ENCODE measurements around the gene ARAP2. TPM values are rescaled to one million over a fixed set of nuclear protein-coding genes. Genes with fewer than 3 reads are reported as not detected.
"Not testable (repeated sequence)": the region's sequence is repeated elsewhere in the genome, so short reads cannot be mapped to it uniquely, and the experiment has no call there.

Gene ARAP2
- total RNA-seq, 6 experiments from 2014 or later, result not detected

GRCh38 chr4:36183665-36184393, 60.5 kb downstream of the ARAP2 start:
- TF ChIP-seq, protein P1, sequence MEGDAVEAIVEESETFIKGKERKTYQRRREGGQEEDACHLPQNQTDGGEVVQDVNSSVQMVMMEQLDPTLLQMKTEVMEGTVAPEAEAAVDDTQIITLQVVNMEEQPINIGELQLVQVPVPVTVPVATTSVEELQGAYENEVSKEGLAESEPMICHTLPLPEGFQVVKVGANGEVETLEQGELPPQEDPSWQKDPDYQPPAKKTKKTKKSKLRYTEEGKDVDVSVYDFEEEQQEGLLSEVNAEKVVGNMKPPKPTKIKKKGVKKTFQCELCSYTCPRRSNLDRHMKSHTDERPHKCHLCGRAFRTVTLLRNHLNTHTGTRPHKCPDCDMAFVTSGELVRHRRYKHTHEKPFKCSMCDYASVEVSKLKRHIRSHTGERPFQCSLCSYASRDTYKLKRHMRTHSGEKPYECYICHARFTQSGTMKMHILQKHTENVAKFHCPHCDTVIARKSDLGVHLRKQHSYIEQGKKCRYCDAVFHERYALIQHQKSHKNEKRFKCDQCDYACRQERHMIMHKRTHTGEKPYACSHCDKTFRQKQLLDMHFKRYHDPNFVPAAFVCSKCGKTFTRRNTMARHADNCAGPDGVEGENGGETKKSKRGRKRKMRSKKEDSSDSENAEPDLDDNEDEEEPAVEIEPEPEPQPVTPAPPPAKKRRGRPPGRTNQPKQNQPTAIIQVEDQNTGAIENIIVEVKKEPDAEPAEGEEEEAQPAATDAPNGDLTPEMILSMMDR (IDR thresholded peaks at IDR 0.05), result no peak
- Mint-ChIP-seq H3K27me3 (ENCODE audit: insufficient read depth) (no peaks in the 10 kb centered on the region), H3K4me3 (no peak overlapping the region), H3K36me3 (ENCODE audit: low read depth) (peaks cover 4% of the 10 kb centered on the region; the same call in 1 of the 2 replicates), H3K4me1 (ENCODE audit: low read depth) (no peaks in the 10 kb centered on the region), H3K9me3 (peaks cover 24% of the 10 kb centered on the region), H3K27ac (no peak overlapping the region)
- DNase-seq, result no peak

GRCh38 chr4:36183232-36183631, 61.1 kb downstream of the ARAP2 start:
- no peaks in the 10 kb centered on the region for H3K4me1 Mint-ChIP-seq (ENCODE audit: low read depth)
- no peak overlapping the region for H3K27ac Mint-ChIP-seq
- peaks cover 4% of the 10 kb centered on the region; the same call in 1 of the 2 replicates for H3K36me3 Mint-ChIP-seq (ENCODE audit: low read depth)
- no peak for DNase-seq
- TF ChIP-seq, protein P1 (IDR thresholded peaks at IDR 0.05), result no peak
- no peak overlapping the region for H3K4me3 Mint-ChIP-seq
- H3K9me3 Mint-ChIP-seq, result peaks cover 29% of the 10 kb centered on the region
- no peaks in the 10 kb centered on the region for H3K27me3 Mint-ChIP-seq (ENCODE audit: insufficient read depth)

- H3K36me3 Mint-ChIP-seq (ENCODE audit: low read depth); H3K27me3 Mint-ChIP-seq (ENCODE audit: insufficient read depth); H3K4me1 Mint-ChIP-seq (ENCODE audit: low read depth); H3K4me3 Mint-ChIP-seq; DNase-seq; H3K27ac Mint-ChIP-seq: not testable (repeated sequence)
- peaks cover 29% of the 10 kb centered on the region for H3K9me3 Mint-ChIP-seq
These were observed 62.0 kb downstream of the ARAP2 start for GRCh38 chr4:36182315-36182714.

GRCh38 chr4:36180206-36180605, 64.1 kb downstream of the ARAP2 start:
- TF ChIP-seq, protein P1 (IDR thresholded peaks at IDR 0.05), result no peak
- H3K4me1 Mint-ChIP-seq (ENCODE audit: low read depth), result no peaks in the 10 kb centered on the region
- no peak overlapping the region for H3K4me3 Mint-ChIP-seq
- H3K27me3 Mint-ChIP-seq (ENCODE audit: insufficient read depth), result no peaks in the 10 kb centered on the region
- H3K36me3 Mint-ChIP-seq (ENCODE audit: low read depth), result peaks cover 4% of the 10 kb centered on the region; the same call in 1 of the 2 replicates
- no peak overlapping the region for H3K27ac Mint-ChIP-seq
- no peak for DNase-seq
- H3K9me3 Mint-ChIP-seq, result peaks cover 23% of the 10 kb centered on the region

DNA sequence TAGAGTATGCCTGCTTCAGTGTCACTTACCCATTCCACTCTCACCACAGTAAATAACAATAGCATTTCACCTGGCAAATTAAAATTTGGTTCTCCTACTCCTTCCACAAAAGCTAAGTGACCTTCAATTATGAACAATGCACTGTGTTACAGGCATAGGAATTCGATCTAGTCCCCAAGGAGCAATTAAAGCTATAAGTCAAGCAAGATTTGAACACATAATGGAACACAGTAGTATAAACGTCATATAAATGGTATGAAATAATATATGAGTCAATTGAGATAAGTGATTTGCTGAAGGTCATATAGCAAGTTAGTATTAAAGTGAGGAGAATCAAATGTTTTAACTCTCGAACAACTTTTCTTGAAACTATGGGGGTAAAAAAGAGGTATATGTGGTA, 65.8 kb downstream of the ARAP2 start:
- no peaks in the 10 kb centered on the region for H3K4me1 Mint-ChIP-seq (ENCODE audit: low read depth)
- H3K9me3 Mint-ChIP-seq, result peaks cover 33% of the 10 kb centered on the region
- no peak overlapping the region for H3K4me3 Mint-ChIP-seq
- H3K27ac Mint-ChIP-seq, result no peak overlapping the region
- no peak for DNase-seq
- H3K36me3 Mint-ChIP-seq (ENCODE audit: low read depth), result peaks cover 4% of the 10 kb centered on the region; the same call in 1 of the 2 replicates
- TF ChIP-seq, protein P1 (IDR thresholded peaks at IDR 0.05), result no peak
- no peaks in the 10 kb centered on the region for H3K27me3 Mint-ChIP-seq (ENCODE audit: insufficient read depth)

DNA sequence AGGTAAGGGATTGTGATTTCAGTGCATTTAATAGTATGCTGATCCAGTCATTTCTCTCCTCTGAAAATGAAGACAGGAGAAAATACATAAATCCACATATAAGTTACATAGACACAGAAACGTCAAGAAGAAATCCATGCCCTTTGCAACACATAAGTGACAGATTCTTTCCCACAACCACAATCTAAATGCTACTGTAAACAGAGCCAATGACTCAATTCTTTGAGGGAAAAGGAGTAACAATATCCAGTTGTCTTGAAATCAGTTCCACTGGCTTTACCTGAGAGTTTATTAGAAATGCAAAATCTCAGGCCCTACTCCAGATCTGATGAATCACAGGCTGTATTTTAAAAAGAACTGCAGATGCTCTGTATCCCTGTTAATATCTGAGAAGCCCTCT, 66.4 kb downstream of the ARAP2 start:
- DNase-seq, result no peak
- H3K27ac Mint-ChIP-seq, result no peak overlapping the region
- TF ChIP-seq, protein P1 (IDR thresholded peaks at IDR 0.05), result no peak
- H3K4me1 Mint-ChIP-seq (ENCODE audit: low read depth), result no peaks in the 10 kb centered on the region
- no peak overlapping the region for H3K4me3 Mint-ChIP-seq
- peaks cover 35% of the 10 kb centered on the region for H3K9me3 Mint-ChIP-seq
- H3K36me3 Mint-ChIP-seq (ENCODE audit: low read depth), result peaks cover 4% of the 10 kb centered on the region; the same call in 1 of the 2 replicates
- no peaks in the 10 kb centered on the region for H3K27me3 Mint-ChIP-seq (ENCODE audit: insufficient read depth)
